H1 (cell line): ENCODE data around the gene SNAP47. TPM values are rescaled to one million over a fixed set of nuclear protein-coding genes. Genes with fewer than 3 reads are reported as not detected.

ENCODE experiments used
- CTCF ChIA-PET: fragments of 300-600 bp; sonication (Branson Sonifier 250); formaldehyde crosslinking; loops from one replicate; lab custom pipeline; 2021; ENCODE audit not compliant: partially characterized antibody; lab: Charles Lee
- POLR2A ChIA-PET: fragments of 300-600 bp; sonication (Branson Sonifier 250); formaldehyde crosslinking; loops from one replicate; lab custom pipeline; 2021; ENCODE audit warnings: inconsistent platforms; ENCODE audit not compliant: partially characterized antibody; lab: Charles Lee
- DNase-seq, 2 experiments: peaks; one replicate each; pipeline versions ENCODE4 v3.0.0 to v3.0.0-alpha.2; 2010 to 2022; ENCODE audit warnings: low spot score in 2 of 2, low read depth in 1 of 2, mixed read lengths in 1 of 2
- FAIRE-seq: peaks from 2 replicates; lab custom pipeline; 2011; peaks lifted over from hg19 to GRCh38; lab: Jason Lieb, UNC
- H2AFZ ChIP-seq: 2 replicates; pipeline ENCODE4 v1.8.1; 2012; ENCODE audit warnings: low read length, inconsistent platforms
- H2AK5ac ChIP-seq: 2 replicates; pipeline ENCODE4 v1.6.1; 2013; ENCODE audit warnings: low read depth, low read length
- H2BK120ac ChIP-seq: replicated peaks from 2 replicates; pipeline ENCODE3; 2013; ENCODE audit warnings: low read depth, low read length, inconsistent platforms
- H2BK12ac ChIP-seq: 2 replicates; pipeline ENCODE4 v1.6.1; 2013; ENCODE audit warnings: low read depth, low read length
- H2BK15ac ChIP-seq: 2 replicates; pipeline ENCODE4 v1.6.1; 2013; ENCODE audit warnings: low read length
- H2BK20ac ChIP-seq: 2 replicates; pipeline ENCODE4 v1.6.1; 2013; ENCODE audit warnings: low read length
- H2BK5ac ChIP-seq: 2 replicates; pipeline ENCODE4 v1.6.1; 2013; ENCODE audit warnings: low read depth, low read length
- H3K14ac ChIP-seq: 2 replicates; pipeline ENCODE4 v1.6.1; 2013; ENCODE audit warnings: inconsistent platforms; ENCODE audit not compliant: insufficient read length
- H3K18ac ChIP-seq: 2 replicates; pipeline ENCODE4 v1.6.1; 2013; ENCODE audit warnings: low read length; ENCODE audit errors: extremely low read depth
- H3K23ac ChIP-seq: 2 replicates; pipeline ENCODE4 v1.6.1; 2013; ENCODE audit warnings: inconsistent platforms; ENCODE audit not compliant: insufficient read length
- H3K23me2 ChIP-seq: 2 replicates; pipeline ENCODE4 v1.6.1; 2013; ENCODE audit warnings: low read depth, low read length
- H3K27ac ChIP-seq: 2 replicates; pipeline ENCODE4 v1.6.1; 2011; ENCODE audit warnings: low read depth, low read length, inconsistent platforms
- H3K27me3 ChIP-seq, 4 experiments: replicated peaks in 1 of 4; 1 replicate in 1 of 4; 2 replicates in 3 of 4; pipeline versions ENCODE4 v1.6.1 to v1.8.1; 2011 to 2013; ENCODE audit warnings: low read length in 3 of 4, mild to moderate bottlenecking in 3 of 4, inconsistent platforms in 2 of 4, mixed read lengths in 2 of 4, moderate library complexity in 1 of 4; ENCODE audit not compliant: control insufficient read depth in 3 of 4, insufficient read depth in 3 of 4; ENCODE audit errors: extremely low read depth in 1 of 4
- H3K36me3 ChIP-seq, 4 experiments: 2 replicates each; pipeline versions ENCODE4 v1.6.1 to v1.8.1; 2011 to 2013; ENCODE audit warnings: mild to moderate bottlenecking in 4 of 4, low read length in 3 of 4, moderate library complexity in 2 of 4, control low read depth in 1 of 4, inconsistent platforms in 1 of 4; ENCODE audit not compliant: insufficient read depth in 4 of 4, control insufficient read depth in 2 of 4
- H3K4ac ChIP-seq: replicated peaks from 2 replicates; pipeline ENCODE3; 2013; ENCODE audit warnings: low read length, low read depth, mixed read lengths, inconsistent platforms; ENCODE audit not compliant: insufficient read length
- H3K4me1 ChIP-seq, 4 experiments: replicated peaks in 1 of 4; 1 replicate in 1 of 4; 2 replicates in 3 of 4; pipeline versions ENCODE4 v1.6.1 to v1.8.1; 2011 to 2013; ENCODE audit warnings: low read length in 3 of 4, inconsistent platforms in 2 of 4, mixed read lengths in 1 of 4; ENCODE audit not compliant: insufficient read depth in 4 of 4, control insufficient read depth in 3 of 4
- H3K4me2 ChIP-seq, 2 experiments: 2 replicates each; pipeline versions ENCODE4 v1.6.1 to v1.8.1; 2011 to 2013; ENCODE audit warnings: low read depth in 2 of 2, low read length in 2 of 2, control low read depth in 1 of 2, inconsistent platforms in 1 of 2, mild to moderate bottlenecking in 1 of 2; ENCODE audit not compliant: insufficient read depth in 1 of 2
- H3K4me3 ChIP-seq, 4 experiments: fragments of 200-600, 300-600 bp in 1 of 4; sonication (generic), shearing (Covaris generic), sonication (Bioruptor Twin) in 1 of 4; 2 replicates each; pipeline versions ENCODE4 v1.5.1 to v1.8.1; 2011 to 2016; ENCODE audit warnings: low read length in 4 of 4, low read depth in 3 of 4, control low read depth in 2 of 4, inconsistent platforms in 2 of 4, mild to moderate bottlenecking in 2 of 4, mixed read lengths in 1 of 4, moderate library complexity in 1 of 4; ENCODE audit not compliant: insufficient read depth in 2 of 4; ENCODE audit errors: extremely low read depth in 1 of 4
- H3K56ac ChIP-seq: replicated peaks from 2 replicates; pipeline ENCODE3; 2013; ENCODE audit warnings: low read depth, mild to moderate bottlenecking, mixed read lengths, low read length, inconsistent platforms; ENCODE audit not compliant: insufficient read length
- H3K79me1 ChIP-seq: 2 replicates; pipeline ENCODE4 v1.6.1; 2013; ENCODE audit warnings: low read depth, low read length, control low read depth
- H3K79me2 ChIP-seq, 2 experiments: 2 replicates each; pipeline versions ENCODE4 v1.6.1 to v1.8.1; 2012 to 2013; ENCODE audit warnings: low read length in 2 of 2, mild to moderate bottlenecking in 2 of 2, inconsistent platforms in 1 of 2; ENCODE audit not compliant: insufficient read depth in 2 of 2, control insufficient read depth in 1 of 2
- H3K9ac ChIP-seq, 4 experiments: replicated peaks in 1 of 4; 1 replicate in 1 of 4; 2 replicates in 3 of 4; pipeline versions ENCODE4 v1.6.1 to v1.8.1; 2011 to 2013; ENCODE audit warnings: low read depth in 3 of 4, low read length in 3 of 4, control low read depth in 2 of 4, mild to moderate bottlenecking in 2 of 4, moderate library complexity in 2 of 4, inconsistent platforms in 1 of 4; ENCODE audit errors: extremely low read depth in 1 of 4
- H3K9me3 ChIP-seq, 2 experiments: 2 replicates each; pipeline versions ENCODE4 v1.6.1 to v1.8.1; 2012 to 2013; ENCODE audit warnings: mild to moderate bottlenecking in 2 of 2, moderate library complexity in 2 of 2, control low read depth in 1 of 2, inconsistent platforms in 1 of 2, low read depth in 1 of 2, low read length in 1 of 2, mixed read lengths in 1 of 2; ENCODE audit not compliant: insufficient read depth in 2 of 2
- H4K20me1 ChIP-seq, 2 experiments: replicated peaks in 1 of 2; 2 replicates each; pipeline versions ENCODE3 to v1.8.1; 2011 to 2013; ENCODE audit warnings: inconsistent platforms in 2 of 2, low read length in 2 of 2, mild to moderate bottlenecking in 1 of 2; ENCODE audit not compliant: insufficient read depth in 2 of 2, control insufficient read depth in 1 of 2
- H4K5ac ChIP-seq: 2 replicates; pipeline ENCODE4 v1.6.1; 2013; ENCODE audit warnings: low read length, low read depth, mixed read lengths, inconsistent platforms; ENCODE audit not compliant: insufficient read length
- H4K8ac ChIP-seq: 2 replicates; pipeline ENCODE4 v1.8.0; 2013; ENCODE audit warnings: mild to moderate bottlenecking, moderate library complexity, low read length, inconsistent platforms; ENCODE audit not compliant: insufficient read depth; ENCODE audit errors: extremely low read depth
- H4K91ac ChIP-seq: replicated peaks from 2 replicates; pipeline ENCODE3; 2013; ENCODE audit warnings: low read length, mixed read lengths, inconsistent platforms; ENCODE audit not compliant: insufficient read length
- EP300 ChIP-seq, 2 experiments: IDR thresholded peaks; 1 replicate in 1 of 2; 2 replicates in 1 of 2; pipeline ENCODE4 v1.6.1; 2011 to 2012; ENCODE audit warnings: low read depth in 2 of 2, low read length in 2 of 2, mild to moderate bottlenecking in 2 of 2, borderline replicate concordance in 1 of 2, inconsistent platforms in 1 of 2, moderate library complexity in 1 of 2
- HDAC6 ChIP-seq: IDR thresholded peaks from one replicate; pipeline ENCODE4 v1.7.1; 2012; ENCODE audit warnings: low read depth, mild to moderate bottlenecking, inconsistent platforms, low read length, moderate library complexity
- SIX5 ChIP-seq: IDR thresholded peaks from 2 replicates; pipeline ENCODE4 v1.6.1; 2011; ENCODE audit warnings: mild to moderate bottlenecking, low read depth, low read length
- SP4 ChIP-seq: IDR thresholded peaks from 2 replicates; pipeline ENCODE4 v1.6.1; 2012; ENCODE audit warnings: low read length, inconsistent platforms
- WGBS, 2 experiments: shearing (Covaris generic) in 1 of 2; methylation state at CpG; one replicate each; pipeline versions ENCODE4 v1.1.6 to v1.1.7; 2013 to 2015; ENCODE audit warnings: low lambda C conversion rate in 2 of 2, mixed read lengths in 2 of 2, inconsistent platforms in 1 of 2, low coverage in 1 of 2, missing lambda C conversion rate in 1 of 2; ENCODE audit not compliant: insufficient replicate concordance in 2 of 2, insufficient coverage in 1 of 2, insufficient read length in 1 of 2; ENCODE audit errors: extremely low coverage in 1 of 2, missing lambda C conversion rate in 1 of 2; 5-methylcytosine and 5-hydroxymethylcytosine counted together
- polyA plus RNA-seq, 7 experiments: library from polyadenylated mRNA; depleted of rRNA in 3 of 7; stranded (reverse) in 5 of 7; unstranded in 2 of 7; fragments of >200 nt in 5 of 7; fragments of 200-250 nt in 2 of 7; gene quantifications; 1 replicate in 5 of 7; 2 replicates in 1 of 7; 4 replicates in 1 of 7; pipeline versions ENCODE4 v1.2.1 to v1.2.3, GENCODE V29; 2011 to 2013; ENCODE audit warnings: missing spikeins in 2 of 7, mixed read lengths in 2 of 7
- total RNA-seq: library from RNA; stranded (reverse); fragmentation: NEBNext Ultra II Directional; extraction: Animal tissue kit (Norgen Biotek cat#: 25700); gene quantifications from 2 replicates; pipeline ENCODE4 v1.2.1, GENCODE V29; 2021
- TF ChIP-seq, protein P1 (sequence below): IDR thresholded peaks from 2 replicates; pipeline ENCODE4 v1.6.1; 2012; ENCODE audit warnings: low read length, inconsistent platforms

SNAP47 gene
- total and polyA plus RNA-seq, 2 of the 8 experiments (the other 6 are each of a cell fraction or from before 2014, with no cell fraction given) = 37.6 to 42.2 TPM

DNA sequence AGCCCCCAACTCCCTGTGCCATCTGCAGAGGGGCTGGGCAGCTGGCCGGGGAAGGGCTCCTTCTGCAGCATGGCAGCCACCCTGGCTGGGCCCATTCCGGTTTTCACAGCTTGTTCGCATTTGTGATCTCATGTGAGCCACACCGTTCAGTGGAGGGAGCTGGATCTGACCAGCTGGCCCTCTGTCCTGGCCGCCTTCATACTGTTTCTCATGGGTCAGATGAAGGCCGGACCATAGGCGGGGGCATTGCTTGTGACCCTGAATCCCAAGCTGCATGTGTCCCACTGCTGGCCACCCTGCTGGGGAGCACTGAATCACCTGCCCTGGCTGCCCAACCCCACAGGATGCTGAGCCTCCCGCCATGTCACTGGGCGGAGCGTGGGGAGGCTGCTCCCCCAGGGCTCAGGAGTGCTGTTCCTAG, 43.8 kb downstream of the SNAP47 start:
- Histone ChIP-seq H3K4ac (no peak overlapping the region), H2BK120ac (no peak overlapping the region), H3K23me2 (no peaks in the 10 kb centered on the region), H3K79me1 (peaks cover 4% of the 10 kb centered on the region), H3K14ac (no peak overlapping the region), H3K27me3 (no peaks in the 10 kb centered on the region), H2BK20ac (no peak overlapping the region), H3K79me2 (no peaks in the 10 kb centered on the region), H2AFZ (no peak overlapping the region), H3K36me3 (peaks cover 0 to 10% (median 0%) of the 10 kb centered on the region in 4 experiments; a peak in 1 of 8 replicates), H4K20me1 (peaks cover 0 to 15% of the 10 kb centered on the region in 2 experiments), H3K4me3 (no peak overlapping the region), H3K9me3 (no peaks in the 10 kb centered on the region), H4K8ac (no peak overlapping the region), H3K4me2 (no peak overlapping the region), H3K9ac (no peak overlapping the region), H2BK15ac (no peak overlapping the region), H2AK5ac (no peak overlapping the region), H3K18ac (no peak overlapping the region), H4K91ac (no peak overlapping the region), H3K23ac (no peak overlapping the region), H3K4me1 (no peaks in the 10 kb centered on the region), H2BK12ac (no peak overlapping the region), H3K56ac (no peak overlapping the region), H4K5ac (no peak overlapping the region), H3K27ac (no peak overlapping the region), H2BK5ac (no peak overlapping the region; the same call in 1 of the 2 replicates)
- FAIRE-seq (no peak), DNase-seq (no peak)
- ChIA-PET POLR2A (interaction anchor here (1.1 kb wide), 1 partner anchor 8 kb away, joined by 4 read pairs; no protein-coding TSS in a partner anchor), CTCF (interaction anchor here (0.7 to 2.9 kb wide), 5 partner anchors 13 to 174 kb away, joined by 3 to 16 read pairs (median 3); no protein-coding TSS in a partner anchor)
- WGBS, 2 experiments = 89% methylated on average over 10 of the region's 10 CpGs; no CpG with 5 or more reads in 1 of the 2 experiments
- TF ChIP-seq SIX5 = no peak
- TF ChIP-seq SP4 = no peak
- TF ChIP-seq, protein P1, sequence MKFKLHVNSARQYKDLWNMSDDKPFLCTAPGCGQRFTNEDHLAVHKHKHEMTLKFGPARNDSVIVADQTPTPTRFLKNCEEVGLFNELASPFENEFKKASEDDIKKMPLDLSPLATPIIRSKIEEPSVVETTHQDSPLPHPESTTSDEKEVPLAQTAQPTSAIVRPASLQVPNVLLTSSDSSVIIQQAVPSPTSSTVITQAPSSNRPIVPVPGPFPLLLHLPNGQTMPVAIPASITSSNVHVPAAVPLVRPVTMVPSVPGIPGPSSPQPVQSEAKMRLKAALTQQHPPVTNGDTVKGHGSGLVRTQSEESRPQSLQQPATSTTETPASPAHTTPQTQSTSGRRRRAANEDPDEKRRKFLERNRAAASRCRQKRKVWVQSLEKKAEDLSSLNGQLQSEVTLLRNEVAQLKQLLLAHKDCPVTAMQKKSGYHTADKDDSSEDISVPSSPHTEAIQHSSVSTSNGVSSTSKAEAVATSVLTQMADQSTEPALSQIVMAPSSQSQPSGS = no peak
- no peak for TF ChIP-seq HDAC6
- no peak for TF ChIP-seq EP300 (IDR thresholded peaks at IDR 0.05; ENCODE audit: borderline replicate concordance in 1 of 2, low read depth in 2 of 2, low read length in 2 of 2)
